Naive thymus-derived CD8-positive, alpha-beta T cell (primary cell): ENCODE data around the gene ACTN2. TPM values are rescaled to one million over a fixed set of nuclear protein-coding genes. Genes with fewer than 3 reads are reported as not detected.
"Not testable (repeated sequence)": the region's sequence is repeated elsewhere in the genome, so short reads cannot be mapped to it uniquely, and the experiment has no call there.

Experiments
- ATAC-seq, 2 donors: fragments of 150-1000 bp; cut with Tn5 transposase in 1 of 2; sonication (Bioruptor Pico), chemical (Tn5 transposase) in 1 of 2; 1 replicate in 1 of 2; 2 replicates in 1 of 2; pipeline ENCODE4 v1.10.0; 2021; ENCODE audit warnings: mild to moderate bottlenecking in 2 of 2, moderate library complexity in 2 of 2
- POLR2A ChIA-PET: fragments of 350-600 bp; sonication (Branson Sonifier 250); formaldehyde crosslinking; loops from one replicate; lab custom pipeline; 2021; ENCODE audit warnings: antibody characterized with exemption; lab: Charles Lee
- DNase-seq, 10 donors: peaks; one replicate each; pipeline versions ENCODE4 v3.0.0 to v3.0.0-alpha.2; 2020 to 2022
- H3K27ac Mint-ChIP-seq, 10 donors: one replicate each; pipeline ENCODE4 v1.8.0; 2020 to 2022; ENCODE audit warnings: mild to moderate bottlenecking in 10 of 10, mixed read lengths in 10 of 10, moderate library complexity in 4 of 10, inconsistent platforms in 1 of 10
- H3K27me3 Mint-ChIP-seq, 5 donors: one replicate each; pipeline ENCODE4 v1.8.0; 2021 to 2022; ENCODE audit warnings: mixed read lengths in 5 of 5
- H3K36me3 Mint-ChIP-seq, 3 donors: one replicate each; pipeline ENCODE4 v1.8.0; 2020 to 2022; ENCODE audit warnings: mixed read lengths in 3 of 3, mild to moderate bottlenecking in 2 of 3, inconsistent platforms in 1 of 3
- H3K4me1 Mint-ChIP-seq, 4 donors: one replicate each; pipeline ENCODE4 v1.8.0; 2021 to 2022; ENCODE audit warnings: mixed read lengths in 4 of 4
- H3K4me3 Mint-ChIP-seq, 10 donors: one replicate each; pipeline ENCODE4 v1.8.0; 2020 to 2022; ENCODE audit warnings: mild to moderate bottlenecking in 10 of 10, mixed read lengths in 10 of 10, moderate library complexity in 6 of 10, inconsistent platforms in 1 of 10
- H3K9me3 Mint-ChIP-seq, 9 donors: one replicate each; pipeline ENCODE4 v1.8.0; 2020 to 2022; ENCODE audit warnings: mixed read lengths in 9 of 9, mild to moderate bottlenecking in 3 of 9, inconsistent platforms in 1 of 9, moderate library complexity in 1 of 9
- polyA plus RNA-seq, 3 donors: library from polyadenylated mRNA; unstranded; fragments of 300-500 nt; fragmentation: Illumina TruSeq; gene quantifications; one replicate each; pipeline ENCODE4 v1.2.3, GENCODE V29; 2021
- total RNA-seq, 8 experiments: library from RNA in 2 of 8; stranded (reverse) in 2 of 8; gene quantifications; one replicate each; pipeline ENCODE4 v1.2.3 and lab custom pipeline; 2021 to 2026

The ACTN2 gene
- total RNA-seq (under 1 TPM in 1 of 2 experiments, not detected in 1; 0.36 TPM), polyA plus RNA-seq (not detected), total RNA-seq (lab: John Stamatoyannopoulos, UW) (0 to 1.0 (median 0.33) reads per million in 6 experiments)

DNA sequence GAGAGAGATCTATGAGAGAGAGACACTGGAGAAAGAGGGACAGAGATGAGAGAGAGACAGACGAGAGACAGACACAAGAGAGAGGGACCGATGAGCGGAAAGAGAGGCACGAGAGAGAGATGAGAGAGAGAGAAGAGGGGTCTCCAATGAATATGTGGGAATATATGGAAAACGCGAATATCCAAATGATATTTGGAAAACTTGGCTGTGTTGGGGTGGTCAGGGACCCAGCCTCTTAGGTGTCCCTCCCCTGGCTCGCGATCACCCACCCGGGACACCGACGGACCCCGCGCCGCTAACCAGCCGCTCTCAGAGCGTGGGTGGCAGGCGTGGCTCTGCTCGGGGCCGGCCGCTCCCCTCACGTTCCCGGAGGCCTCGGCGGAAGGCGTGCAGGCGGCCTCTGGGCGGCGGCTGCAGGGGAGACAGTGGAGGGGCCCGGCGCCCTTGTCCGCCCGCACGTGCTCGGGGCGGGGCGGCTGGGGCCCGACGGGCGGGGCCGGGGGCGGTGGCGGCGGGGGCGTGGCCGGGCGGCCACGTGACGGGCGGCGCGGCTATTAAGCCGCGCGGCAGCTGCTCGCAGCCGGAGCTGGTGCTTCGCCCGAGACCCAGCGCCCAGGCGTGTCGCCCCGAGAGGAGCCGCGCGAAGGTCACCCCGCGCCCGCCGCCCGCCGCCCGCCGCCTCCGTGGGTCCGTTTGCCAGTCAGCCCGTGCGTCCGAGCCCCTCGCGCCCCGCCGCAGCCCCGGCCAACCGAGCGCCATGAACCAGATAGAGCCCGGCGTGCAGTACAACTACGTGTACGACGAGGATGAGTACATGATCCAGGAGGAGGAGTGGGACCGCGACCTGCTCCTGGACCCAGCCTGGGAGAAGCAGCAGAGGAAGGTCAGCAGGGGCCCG lies at the start of gene ACTN2:
Gene ACTN2 (plus strand): TSS at position 583 of the 898 bp plus-strand sequence. CDS start 175 bp downstream, at position 758.
- Mint-ChIP-seq H3K27ac (peak within 1 kb of the TSS in 8 of 10 donors; percentile 8 to 87 (median 59)), H3K27me3 (peaks cover 13 to 45% (median 41%) of the 10 kb centered on the region in 5 donors), H3K36me3 (no peaks in the 10 kb centered on the region), H3K9me3 (peaks cover 0 to 12% (median 0%) of the 10 kb centered on the region in 9 donors), H3K4me3 (peak within 1 kb of the TSS; percentile 70 to 87 (median 80)), H3K4me1 (peaks cover 8 to 22% (median 17%) of the 10 kb centered on the region in 4 donors)
- POLR2A ChIA-PET: no interaction called here
- DNase-seq: peak; percentile 6 to 65 (median 33)
- ATAC-seq: peak; percentile 81 to 91

DNA sequence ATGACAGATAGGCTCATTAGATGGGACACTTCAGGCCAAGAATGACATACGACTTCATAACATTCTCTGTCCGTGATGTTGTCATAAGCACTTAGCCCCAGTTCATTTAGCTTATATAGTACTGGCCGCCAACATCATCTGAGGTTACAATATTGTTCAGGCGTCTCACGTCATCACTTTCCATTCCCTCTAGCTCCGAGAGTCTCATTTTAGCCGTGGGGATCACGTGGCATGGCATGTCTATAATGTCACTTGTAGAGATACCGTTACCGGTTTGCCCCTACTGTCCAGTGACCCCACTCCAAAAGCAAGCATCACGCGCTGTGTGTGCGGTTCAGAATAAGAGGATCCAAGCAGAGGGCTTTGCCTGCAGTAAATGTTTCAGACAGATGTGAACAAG lies 47.4 kb upstream of the ACTN2 start:
- DNase-seq (no peak), ATAC-seq (no peak)
- Mint-ChIP-seq H3K4me1 (no peaks in the 10 kb centered on the region), H3K4me3 (no peak overlapping the region), H3K36me3 (no peaks in the 10 kb centered on the region), H3K27ac (no peak overlapping the region), H3K27me3 (peaks cover 10 to 35% (median 19%) of the 10 kb centered on the region in 5 donors), H3K9me3 (peaks cover 0 to 2% (median 0%) of the 10 kb centered on the region in 9 donors)
- POLR2A ChIA-PET: no interaction called here

- Mint-ChIP-seq H3K27me3 (peaks cover 10 to 27% (median 14%) of the 10 kb centered on the region in 5 donors), H3K4me3 (no peak overlapping the region), H3K4me1 (no peaks in the 10 kb centered on the region), H3K9me3 (peaks cover 0 to 2% (median 0%) of the 10 kb centered on the region in 9 donors), H3K36me3 (no peaks in the 10 kb centered on the region), H3K27ac (no peak overlapping the region)
- no peak for ATAC-seq
- no peak for DNase-seq
- POLR2A ChIA-PET: no interaction called here
These were observed 46.6 kb upstream of the ACTN2 start for GRCh38 chr1:236639686-236640085.

DNA sequence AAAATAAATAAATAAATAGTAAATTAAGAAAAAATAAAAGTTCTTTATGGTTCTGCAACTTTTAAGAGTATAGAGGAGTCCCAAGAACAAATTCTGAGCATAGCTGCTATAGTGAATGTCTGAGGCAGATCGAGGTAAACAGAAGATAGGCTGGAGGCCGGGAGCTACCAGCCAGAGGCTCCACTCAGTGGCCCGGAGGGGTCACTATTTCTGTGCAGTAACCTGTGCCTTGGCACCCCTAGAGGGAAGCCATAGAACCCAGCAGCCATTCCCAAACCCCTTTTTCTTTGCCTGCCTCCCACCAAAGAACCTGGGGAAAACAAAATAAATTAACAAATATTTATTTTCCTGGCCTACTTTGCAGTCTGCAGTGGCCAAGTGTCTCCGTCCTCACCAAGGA lies 43.5 kb upstream of the ACTN2 start:
- peaks cover 0 to 12% (median 3%) of the 10 kb centered on the region in 5 donors for H3K27me3 Mint-ChIP-seq
- no peaks in the 10 kb centered on the region for H3K36me3 Mint-ChIP-seq
- no peak overlapping the region for H3K27ac Mint-ChIP-seq
- peaks cover 0 to 2% (median 0%) of the 10 kb centered on the region in 9 donors for H3K9me3 Mint-ChIP-seq
- ATAC-seq: no peak
- POLR2A ChIA-PET: no interaction called here
- no peaks in the 10 kb centered on the region for H3K4me1 Mint-ChIP-seq
- no peak for DNase-seq
- H3K4me3 Mint-ChIP-seq: no peak overlapping the region

DNA sequence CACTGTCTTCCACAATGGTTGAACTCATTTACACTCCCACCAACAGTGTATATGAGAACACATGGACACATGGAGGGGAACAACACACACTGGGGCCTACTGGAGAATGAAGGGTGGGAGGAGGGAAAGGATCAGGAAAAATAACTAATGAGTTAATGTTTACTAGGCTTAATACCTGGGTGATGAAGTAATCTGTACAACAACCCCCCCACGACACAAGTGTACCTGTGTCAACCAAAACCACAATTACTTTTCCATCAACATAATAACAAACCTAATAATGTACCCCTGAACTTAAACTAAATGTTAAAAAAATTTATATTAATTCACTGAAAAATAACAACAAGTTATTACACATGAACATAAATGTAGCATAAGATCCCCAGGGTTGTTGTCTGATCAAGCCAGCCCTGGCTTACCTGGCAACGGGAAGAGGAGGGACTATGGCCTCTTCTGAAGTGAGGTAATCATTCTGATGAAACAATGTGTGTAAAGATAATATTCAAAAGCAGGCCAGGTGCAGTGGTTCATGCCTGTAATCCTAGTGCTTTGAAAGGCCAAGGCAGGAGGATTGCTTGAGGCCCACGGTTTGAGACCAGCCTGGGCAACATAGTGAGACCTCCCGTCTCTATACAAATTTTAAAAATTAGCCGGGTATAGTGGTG lies 41.2 kb upstream of the ACTN2 start:
- peaks cover 0 to 6% (median 1%) of the 10 kb centered on the region in 5 donors for H3K27me3 Mint-ChIP-seq
- POLR2A ChIA-PET: no interaction called here
- no peak for ATAC-seq
- H3K4me1 Mint-ChIP-seq: no peaks in the 10 kb centered on the region
- no peaks in the 10 kb centered on the region for H3K36me3 Mint-ChIP-seq
- H3K27ac Mint-ChIP-seq: no peak overlapping the region
- H3K9me3 Mint-ChIP-seq: peaks cover 0 to 2% (median 0%) of the 10 kb centered on the region in 9 donors
- H3K4me3 Mint-ChIP-seq: no peak overlapping the region
- DNase-seq: no peak

GRCh38 chr1:236654511-236654910 lies 31.8 kb upstream of the ACTN2 start:
- H3K4me1 Mint-ChIP-seq: peaks cover 0 to 6% (median 1%) of the 10 kb centered on the region in 4 donors
- peaks cover 0 to 3% (median 0%) of the 10 kb centered on the region in 3 donors for H3K36me3 Mint-ChIP-seq
- H3K9me3 Mint-ChIP-seq: no peaks in the 10 kb centered on the region
- no peak overlapping the region for H3K27ac Mint-ChIP-seq
- H3K27me3 Mint-ChIP-seq: peaks cover 13 to 31% (median 17%) of the 10 kb centered on the region in 5 donors
- no peak overlapping the region for H3K4me3 Mint-ChIP-seq
- DNase-seq: no peak
- ATAC-seq: no peak
- POLR2A ChIA-PET: no interaction called here

DNA sequence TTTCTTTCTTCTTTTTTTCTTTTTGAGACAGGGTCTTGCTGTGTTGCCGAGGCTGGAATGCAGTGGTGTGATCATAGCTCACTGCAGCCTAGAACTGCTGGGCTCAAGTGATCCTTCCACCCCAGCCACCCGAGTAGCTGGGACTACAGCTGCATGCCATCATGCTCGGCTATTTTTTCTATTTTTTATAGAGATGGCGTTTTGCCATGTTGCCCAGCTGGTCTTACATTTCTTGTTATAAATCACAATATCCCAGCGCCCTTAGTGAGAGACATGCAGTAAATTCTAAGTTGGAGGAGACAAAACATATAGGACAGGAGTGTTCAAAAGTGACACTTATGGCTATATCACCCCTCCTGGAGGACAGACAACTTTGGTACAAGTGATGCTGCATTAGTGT lies 31.3 kb upstream of the ACTN2 start:
- no peak overlapping the region for H3K4me3 Mint-ChIP-seq
- H3K9me3 Mint-ChIP-seq: no peaks in the 10 kb centered on the region
- ATAC-seq (no peak), DNase-seq (no peak)
- H3K4me1 Mint-ChIP-seq: peaks cover 0 to 6% (median 1%) of the 10 kb centered on the region in 4 donors
- POLR2A ChIA-PET: no interaction called here
- peaks cover 0 to 3% (median 0%) of the 10 kb centered on the region in 3 donors for H3K36me3 Mint-ChIP-seq
- H3K27me3 Mint-ChIP-seq: peaks cover 10 to 31% (median 17%) of the 10 kb centered on the region in 5 donors
- no peak overlapping the region for H3K27ac Mint-ChIP-seq

- no peak overlapping the region for H3K27ac Mint-ChIP-seq
- H3K27me3 Mint-ChIP-seq: peaks cover 8 to 22% (median 11%) of the 10 kb centered on the region in 5 donors
- H3K4me1 Mint-ChIP-seq: peaks cover 0 to 6% (median 1%) of the 10 kb centered on the region in 4 donors
- POLR2A ChIA-PET: no interaction called here
- H3K36me3 Mint-ChIP-seq: no peaks in the 10 kb centered on the region
- no peak overlapping the region for H3K4me3 Mint-ChIP-seq
- ATAC-seq (no peak), DNase-seq (no peak)
- no peaks in the 10 kb centered on the region for H3K9me3 Mint-ChIP-seq
These were observed 28.9 kb upstream of the ACTN2 start for GRCh38 chr1:236657398-236657797.

DNA sequence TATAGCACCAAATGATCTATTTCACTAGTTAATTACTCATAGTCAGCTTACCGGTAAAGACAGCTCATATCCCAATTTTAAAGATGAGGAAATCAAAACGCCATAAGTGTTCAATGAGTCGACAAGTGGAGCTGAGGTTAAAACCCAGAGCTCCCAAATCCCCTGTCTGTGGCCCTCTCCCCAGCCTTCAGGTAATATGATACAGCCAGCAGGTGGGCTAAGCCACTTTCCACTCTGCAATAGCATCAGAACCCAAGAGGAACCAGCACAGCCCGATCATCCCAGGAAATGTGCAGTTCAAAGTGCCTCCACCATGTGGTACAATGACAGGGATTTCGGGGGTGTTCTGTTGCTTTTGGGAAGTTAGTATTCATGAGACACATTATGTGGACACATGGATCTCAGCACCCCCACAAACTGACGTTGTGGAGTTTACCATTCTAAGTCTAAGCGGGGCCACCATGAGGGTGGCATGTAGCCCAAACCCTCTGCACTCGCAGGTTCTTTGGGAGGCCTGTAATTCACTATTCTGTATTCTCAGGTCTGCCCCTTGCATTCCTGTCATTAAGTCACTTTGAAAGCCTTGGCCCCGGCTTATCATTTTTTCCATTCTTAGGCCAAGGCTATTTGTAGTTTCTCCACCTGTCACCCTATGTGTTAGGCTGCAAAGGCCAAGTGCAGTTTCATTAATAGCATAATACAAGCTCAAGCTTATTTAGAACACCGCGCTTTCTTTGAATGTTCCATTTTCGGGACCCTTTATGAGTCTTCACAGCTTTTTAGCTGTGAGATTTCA lies 26.3 kb upstream of the ACTN2 start:
- Mint-ChIP-seq H3K36me3 (no peaks in the 10 kb centered on the region), H3K4me1 (peaks cover 1 to 7% (median 4%) of the 10 kb centered on the region in 4 donors), H3K27me3 (peaks cover 2 to 10% (median 4%) of the 10 kb centered on the region in 5 donors), H3K4me3 (no peak overlapping the region), H3K27ac (no peak overlapping the region), H3K9me3 (no peaks in the 10 kb centered on the region)
- POLR2A ChIA-PET: no interaction called here
- ATAC-seq (no peak), DNase-seq (no peak)

DNA sequence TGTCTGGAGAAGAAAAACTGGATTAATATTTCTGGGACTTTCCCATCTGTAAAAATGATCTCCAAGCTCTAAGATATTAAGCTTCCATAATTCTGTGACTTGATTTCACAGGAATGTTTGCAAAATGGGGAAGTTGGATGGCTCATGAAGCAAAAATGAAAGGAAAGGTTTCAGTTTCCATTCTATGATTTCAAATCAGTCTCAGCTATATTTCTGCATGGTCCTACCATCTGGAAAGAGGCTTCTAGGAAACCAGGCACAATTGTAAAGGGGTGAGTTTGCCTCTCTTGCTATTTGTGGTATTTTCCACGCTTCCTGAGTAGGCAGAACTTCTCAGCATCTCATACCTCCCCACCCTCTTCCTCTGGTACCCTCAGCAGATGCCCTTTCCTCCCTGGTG lies 22.4 kb upstream of the ACTN2 start:
- H3K4me3 Mint-ChIP-seq: no peak overlapping the region
- H3K36me3 Mint-ChIP-seq: no peaks in the 10 kb centered on the region
- peaks cover 0 to 7% (median 2%) of the 10 kb centered on the region in 5 donors for H3K27me3 Mint-ChIP-seq
- H3K9me3 Mint-ChIP-seq: peaks cover 0 to 9% (median 3%) of the 10 kb centered on the region in 9 donors
- peaks cover 0 to 7% (median 4%) of the 10 kb centered on the region in 4 donors for H3K4me1 Mint-ChIP-seq
- H3K27ac Mint-ChIP-seq: no peak overlapping the region
- ATAC-seq: no peak
- DNase-seq: no peak
- POLR2A ChIA-PET: no interaction called here

DNA sequence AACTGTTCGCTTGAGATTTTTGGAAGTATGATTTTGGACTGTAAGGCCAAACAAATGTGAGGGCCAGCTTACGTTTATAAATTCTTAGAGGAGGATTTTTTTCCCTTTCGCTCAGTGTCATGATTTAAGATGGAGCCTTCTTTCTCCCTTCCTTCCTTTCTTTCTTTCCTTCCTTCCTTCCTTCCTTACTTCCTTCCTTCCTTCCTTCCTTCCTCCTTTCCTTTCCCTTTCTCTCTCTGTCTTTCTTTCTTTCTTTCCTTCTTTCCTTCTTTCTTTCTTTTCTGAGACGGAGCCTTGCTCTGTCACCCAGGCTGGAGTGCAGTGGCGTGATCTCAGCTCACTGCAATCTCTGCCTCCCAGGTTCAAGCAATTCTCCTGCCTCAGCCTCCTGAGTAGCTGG lies 17.4 kb upstream of the ACTN2 start:
- H3K4me1 Mint-ChIP-seq, H3K27ac Mint-ChIP-seq: not testable (repeated sequence)

DNA sequence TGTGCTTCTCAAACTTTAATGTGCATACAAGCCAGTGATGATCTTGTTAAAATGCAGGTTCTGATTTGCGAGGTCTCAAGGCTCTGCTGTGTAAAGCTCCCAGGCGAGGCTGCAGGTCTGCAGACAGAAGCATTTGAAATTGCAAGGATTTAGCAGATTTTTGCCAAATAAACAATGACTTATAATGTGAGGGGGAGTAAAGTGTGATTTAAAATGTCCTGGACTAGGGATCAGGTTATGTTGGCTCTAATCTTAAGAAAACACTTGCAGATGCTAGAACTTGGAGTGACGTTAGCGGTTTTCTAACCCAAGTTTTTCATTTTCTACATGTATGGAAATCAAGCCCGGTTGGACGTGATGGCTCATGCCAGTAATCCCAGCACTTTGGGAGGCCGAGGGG lies 16.2 kb upstream of the ACTN2 start:
- Mint-ChIP-seq H3K4me1 (no peaks in the 10 kb centered on the region), H3K27ac (no peak overlapping the region), H3K9me3 (peaks cover 0 to 9% (median 4%) of the 10 kb centered on the region in 9 donors), H3K36me3 (peaks cover 0 to 13% (median 0%) of the 10 kb centered on the region in 3 donors), H3K27me3 (peaks cover 26 to 46% (median 28%) of the 10 kb centered on the region in 5 donors), H3K4me3 (no peak overlapping the region)
- POLR2A ChIA-PET: no interaction called here
- DNase-seq (no peak), ATAC-seq (no peak)

More for the DNA sequence above, 17.4 kb upstream of the ACTN2 start:
- DNase-seq, H3K9me3 Mint-ChIP-seq, POLR2A ChIA-PET, ATAC-seq, H3K4me3 Mint-ChIP-seq: not testable (repeated sequence)
- Mint-ChIP-seq H3K27me3 (peaks cover 22 to 39% (median 25%) of the 10 kb centered on the region in 5 donors), H3K36me3 (peaks cover 0 to 13% (median 0%) of the 10 kb centered on the region in 3 donors)
